Measurements from ENCODE around the gene WDFY4.

The WDFY4 gene

DNA sequence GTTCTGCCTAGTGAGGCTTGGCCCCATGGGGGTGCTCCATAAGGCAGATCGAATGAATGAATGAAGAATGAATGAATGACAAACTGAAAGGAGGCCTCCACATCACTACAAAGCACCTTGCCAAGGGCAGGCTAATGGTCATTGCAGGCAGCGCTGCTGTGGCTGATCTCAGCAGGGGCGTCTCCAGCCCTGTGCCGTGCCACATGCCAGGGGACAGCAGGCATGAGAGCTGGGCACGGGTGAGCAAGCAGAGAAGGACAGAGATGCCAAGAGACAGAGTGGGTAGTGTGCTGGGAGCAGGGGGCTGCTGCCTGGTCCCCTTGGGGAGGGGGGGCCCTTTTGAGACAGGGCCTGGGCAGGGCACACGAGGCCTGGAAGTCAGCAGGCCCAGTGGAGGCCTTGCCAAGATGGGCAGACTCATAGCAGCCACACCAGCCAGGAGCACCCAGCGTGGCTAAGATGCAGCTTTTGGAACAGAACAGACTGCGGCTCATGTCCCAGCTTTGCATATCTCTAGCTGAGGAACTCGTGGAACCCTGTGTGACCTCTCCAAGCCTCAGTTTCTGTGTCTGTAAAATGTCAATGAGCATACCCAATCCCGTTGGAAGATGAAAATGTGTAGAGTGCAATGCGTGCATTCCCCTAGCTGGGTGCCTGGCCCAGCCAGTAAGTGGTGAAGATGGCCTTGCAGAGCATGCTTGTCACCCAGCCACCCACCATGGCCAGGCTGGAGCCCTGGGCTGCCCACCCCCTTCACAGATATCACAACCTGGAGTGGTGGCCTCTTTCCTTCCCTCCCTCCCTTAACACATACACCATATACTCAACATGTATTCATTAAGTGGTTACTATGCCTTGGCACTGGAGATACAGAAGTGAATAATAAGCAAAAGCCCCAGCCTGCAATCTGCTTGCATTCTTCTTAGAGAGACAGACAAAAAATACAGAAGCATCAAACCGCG lies 316.0 kb downstream of the WDFY4 start:
- no peak for DNase-seq

DNA sequence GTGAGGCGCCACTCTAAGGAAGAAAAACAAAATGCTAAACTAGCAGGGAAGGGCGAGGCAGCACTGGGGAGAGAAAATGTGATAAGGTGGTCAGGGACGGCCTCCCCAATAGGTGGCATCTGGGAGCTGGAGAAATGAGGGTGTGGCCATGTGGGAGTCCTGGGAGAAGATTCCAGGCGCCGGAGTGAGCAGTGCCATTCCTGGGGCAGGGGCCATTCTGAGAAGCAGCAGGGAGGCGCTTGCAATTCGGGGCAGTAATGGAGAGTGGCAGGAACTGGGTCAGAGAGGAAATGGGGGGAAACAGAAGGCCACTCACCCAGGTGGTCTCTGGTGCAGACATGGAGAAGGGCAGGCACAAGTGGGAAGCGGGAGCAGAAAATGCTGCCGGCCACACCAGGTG lies 316.7 kb downstream of the WDFY4 start:
- DNase-seq, result no peak

DNA sequence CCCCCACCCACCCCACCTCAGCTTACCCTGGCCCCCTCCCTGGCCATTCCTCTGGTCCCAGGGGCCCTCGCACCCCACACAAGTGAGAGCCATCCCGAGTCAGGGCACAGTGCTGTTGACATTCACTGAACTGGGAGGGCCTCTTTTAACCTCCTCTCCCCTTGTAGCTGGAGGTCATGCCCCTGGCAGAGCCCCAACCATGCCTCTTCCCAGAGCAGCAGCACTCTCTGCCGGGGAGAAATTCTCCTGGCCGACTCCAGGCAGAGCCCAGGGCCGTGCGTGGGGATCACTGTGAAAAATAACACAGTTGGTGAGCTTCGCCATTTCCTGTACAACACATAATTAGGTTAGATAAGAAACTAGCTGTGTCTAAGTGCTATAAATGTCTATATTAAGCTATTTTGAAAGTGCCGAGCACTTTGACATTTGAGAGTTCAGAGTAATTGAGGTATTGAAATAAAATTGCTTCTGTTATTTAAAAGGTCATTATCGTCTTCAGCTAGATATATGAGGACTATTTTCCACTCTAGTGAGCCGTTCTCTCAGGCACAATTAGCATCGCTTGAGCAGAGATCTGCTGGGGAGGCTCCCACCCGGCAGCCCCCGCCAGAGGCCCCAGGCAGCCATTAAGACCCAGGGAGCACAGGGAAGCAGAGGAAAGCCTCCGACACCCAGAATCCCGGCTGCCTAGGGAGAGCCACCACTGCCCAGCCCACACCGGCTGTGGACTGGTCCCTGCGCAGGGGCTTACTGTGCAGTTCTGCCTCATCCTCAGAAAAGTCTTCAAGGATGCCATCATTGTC lies 317.4 kb downstream of the WDFY4 start:
- no peak for DNase-seq

DNA sequence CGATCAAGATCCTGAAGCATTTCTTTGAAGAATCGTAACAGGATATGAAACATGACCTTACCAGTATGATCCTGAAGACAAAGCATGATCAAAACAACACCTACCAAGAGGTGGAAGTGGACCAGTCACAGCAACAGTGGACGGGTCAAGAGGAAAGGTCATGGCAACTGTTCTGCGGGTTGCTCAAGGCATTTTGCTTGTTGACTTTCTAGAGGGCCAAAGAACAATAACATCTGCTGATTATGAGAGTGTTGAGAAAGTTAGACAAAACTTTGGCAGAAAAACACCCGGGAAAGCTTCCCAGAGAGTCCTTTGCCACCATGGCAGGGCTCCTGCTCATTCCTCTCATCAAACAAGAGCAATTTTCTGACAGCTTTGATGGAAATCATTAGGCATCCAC lies 320.6 kb downstream of the WDFY4 start:
- no peak for DNase-seq

DNA sequence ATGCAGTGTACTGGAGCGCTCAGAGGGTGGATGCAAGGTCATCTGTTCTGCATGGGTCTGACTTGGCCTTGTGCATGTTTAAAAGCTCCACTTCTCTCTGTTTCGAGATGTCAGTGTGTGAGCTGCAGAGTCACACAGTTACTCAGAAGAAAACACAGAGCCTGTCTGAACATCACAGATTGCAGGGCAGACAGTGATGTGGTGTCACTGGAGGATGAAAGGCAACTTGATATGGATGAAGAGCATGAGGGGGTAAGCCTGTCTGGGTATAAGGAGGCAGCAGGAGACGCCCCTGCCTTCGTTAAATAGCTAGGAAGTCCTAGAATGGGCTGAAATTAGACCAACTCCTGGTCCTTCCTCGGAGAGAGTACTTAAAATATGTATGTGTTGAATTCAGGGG lies 322.5 kb downstream of the WDFY4 start:
- DNase-seq, result no peak

DNA sequence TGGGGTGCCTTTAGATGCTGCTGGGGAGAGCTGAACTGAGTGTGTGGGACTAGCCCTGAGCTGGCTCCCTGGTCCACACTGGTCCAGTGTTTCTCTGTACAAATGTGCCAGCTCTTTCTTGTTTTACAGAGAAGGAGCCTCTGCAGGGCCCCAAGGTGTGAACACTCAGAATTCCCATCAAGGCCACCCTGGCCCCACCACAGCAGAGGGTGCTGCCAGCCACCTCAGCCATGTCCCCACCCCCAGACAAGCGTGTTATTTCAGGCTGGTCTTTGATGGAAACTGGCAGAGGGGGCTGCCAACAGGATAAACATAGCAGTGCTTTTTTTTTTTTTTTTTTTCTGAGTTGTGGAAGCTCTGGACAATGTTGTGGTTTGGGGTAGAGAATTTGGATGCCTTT lies 323.4 kb downstream of the WDFY4 start:
- DNase-seq, result no peak

DNA sequence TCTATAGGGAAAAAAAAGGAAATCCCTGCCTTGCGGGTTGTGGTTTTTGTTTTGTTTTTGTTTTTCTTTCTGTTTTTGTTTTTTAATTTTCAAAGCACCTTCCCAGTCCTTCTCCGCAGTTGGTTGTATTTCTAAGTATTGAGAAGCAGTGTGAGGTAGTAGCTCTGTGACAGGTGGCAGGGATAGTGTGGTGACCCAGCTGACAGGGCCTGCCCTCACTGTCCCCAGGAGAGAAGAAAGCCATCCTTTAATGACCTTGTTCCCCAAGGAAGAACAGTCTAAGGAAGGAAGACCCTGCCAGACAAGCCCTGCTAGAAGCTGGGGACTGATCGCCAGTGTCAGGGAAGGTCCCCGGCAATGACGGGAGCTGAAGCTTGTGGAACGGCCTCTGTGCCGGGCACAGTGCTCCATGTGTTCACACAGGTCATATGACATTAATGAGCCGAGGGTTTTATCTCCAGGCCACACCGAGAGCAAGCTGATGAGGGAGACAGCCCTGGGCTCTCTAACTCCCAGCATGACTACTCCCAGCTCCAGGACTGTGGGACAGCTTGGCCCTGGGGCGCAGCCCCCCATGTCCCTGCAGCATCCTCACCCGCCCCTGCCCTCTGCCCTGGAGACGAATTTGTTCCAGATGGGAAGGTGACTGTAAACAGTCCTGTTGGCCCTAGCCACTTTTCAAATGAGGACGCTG lies 324.0 kb downstream of the WDFY4 start:
- no peak for DNase-seq

DNA sequence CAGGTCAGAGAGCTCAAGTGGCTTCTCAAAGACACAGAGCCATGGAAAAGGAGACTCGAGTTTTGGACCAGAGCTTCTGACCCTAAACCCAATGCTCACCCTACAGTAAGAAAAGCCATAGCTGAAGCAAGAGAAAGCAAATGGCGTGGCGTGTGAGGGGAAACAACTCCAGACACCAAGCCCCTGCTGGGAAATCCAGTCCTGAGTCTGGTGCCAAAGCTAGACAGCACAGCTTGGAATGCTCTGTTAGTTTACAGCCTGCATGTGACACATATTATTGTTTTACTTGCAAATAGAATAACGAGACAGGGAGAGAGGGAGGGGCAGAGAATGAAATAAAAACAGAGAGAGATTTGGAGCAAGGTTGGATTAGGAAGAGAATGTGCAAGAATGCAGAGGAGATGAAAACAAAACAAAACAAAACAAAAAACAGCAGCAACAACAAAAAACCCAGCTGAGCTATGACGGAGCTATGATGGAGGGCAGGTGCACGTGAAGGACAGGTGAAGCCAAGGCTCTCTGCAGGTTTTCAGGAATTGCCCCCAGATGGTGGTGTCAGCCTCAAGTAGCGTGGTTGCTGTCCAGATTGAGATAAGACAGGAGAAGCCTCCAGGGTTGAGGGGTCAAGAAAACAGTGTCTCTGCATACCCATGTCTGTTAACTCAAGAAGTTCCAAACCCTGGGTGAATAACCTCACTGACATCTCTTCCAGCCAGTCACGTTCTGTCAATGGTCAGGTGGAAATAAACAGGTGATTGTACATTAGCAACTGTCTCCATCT lies 324.7 kb downstream of the WDFY4 start:
- no peak for DNase-seq

DNA sequence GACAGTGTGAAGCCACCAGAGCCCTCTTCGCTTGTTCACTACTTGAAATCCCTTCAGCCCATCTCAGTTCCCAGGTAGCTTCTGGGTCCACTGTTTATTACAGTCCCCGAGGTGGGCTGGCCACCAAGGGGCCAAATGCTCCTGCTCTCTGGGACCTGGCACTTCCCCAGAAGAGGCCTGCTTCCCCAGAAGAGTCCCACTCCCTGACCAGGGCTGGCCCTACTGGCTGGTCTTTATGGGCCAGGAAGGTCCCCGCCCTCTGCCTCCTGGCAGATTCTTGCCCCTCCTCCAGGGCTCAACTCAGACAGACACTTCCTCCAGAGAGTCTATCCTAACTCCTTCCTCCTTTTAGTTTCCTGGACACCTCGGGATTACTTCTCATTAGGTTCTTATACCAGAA lies 325.6 kb downstream of the WDFY4 start:
- no peak for DNase-seq

DNA sequence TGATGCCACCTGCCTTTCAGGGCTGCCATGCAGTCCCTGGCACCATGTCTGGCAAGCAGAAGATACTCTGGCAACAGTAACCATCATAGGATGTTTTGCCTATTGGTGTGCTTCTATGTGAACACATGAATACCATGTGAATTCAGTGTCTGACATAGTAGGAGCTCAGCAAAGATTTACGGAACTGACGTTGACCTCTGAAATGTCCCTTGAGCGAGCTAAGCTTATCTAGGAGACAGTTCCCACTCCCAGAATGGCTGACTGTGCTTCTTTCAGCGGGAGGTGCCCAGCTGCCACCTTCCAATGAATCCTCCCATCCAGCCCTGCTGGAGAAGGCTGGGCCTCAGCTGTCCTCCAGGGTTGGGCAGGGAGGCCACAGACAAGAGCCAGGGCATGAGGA lies 326.2 kb downstream of the WDFY4 start:
- no peak for DNase-seq

DNA sequence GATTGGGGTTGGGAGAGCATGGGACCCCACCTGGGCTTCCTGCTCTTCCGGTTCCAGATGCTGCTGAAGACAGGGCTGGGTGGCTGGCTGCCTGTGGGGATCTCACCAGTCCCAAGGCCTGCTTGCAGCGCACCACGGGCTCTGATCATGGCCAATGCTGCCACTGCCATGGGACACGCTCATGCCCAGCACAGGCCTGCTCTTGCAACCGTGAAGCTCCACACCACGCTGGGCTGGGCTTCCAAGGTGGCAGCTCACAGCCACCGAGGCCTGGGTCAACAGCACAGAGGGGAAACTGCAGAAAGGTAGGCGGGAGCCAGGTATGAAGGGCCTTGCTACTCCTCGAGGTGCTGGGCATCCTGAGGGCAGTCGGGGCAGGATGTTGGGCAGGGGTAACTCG lies 327.1 kb downstream of the WDFY4 start:
- DNase-seq, result no peak

DNA sequence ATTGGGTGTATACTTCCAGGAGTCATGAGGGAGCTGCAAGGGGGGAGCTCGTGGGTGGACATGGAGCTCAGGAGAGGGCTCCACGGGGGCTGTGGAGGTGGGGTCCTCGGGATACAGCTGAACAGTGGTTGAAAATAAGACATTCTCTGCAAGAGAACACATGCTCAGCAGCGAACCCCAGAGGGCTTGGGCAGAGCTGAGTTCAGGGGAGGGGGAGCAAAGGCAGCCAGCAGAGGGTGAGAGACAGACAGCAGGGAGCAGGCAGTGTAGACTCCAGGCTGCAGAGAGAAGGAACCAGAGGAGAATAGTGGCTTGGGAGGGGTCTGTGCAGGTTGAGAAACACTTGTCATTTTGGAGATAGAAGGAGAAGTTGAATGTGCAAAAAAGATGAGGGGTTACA lies 327.9 kb downstream of the WDFY4 start:
- DNase-seq, result no peak

DNA sequence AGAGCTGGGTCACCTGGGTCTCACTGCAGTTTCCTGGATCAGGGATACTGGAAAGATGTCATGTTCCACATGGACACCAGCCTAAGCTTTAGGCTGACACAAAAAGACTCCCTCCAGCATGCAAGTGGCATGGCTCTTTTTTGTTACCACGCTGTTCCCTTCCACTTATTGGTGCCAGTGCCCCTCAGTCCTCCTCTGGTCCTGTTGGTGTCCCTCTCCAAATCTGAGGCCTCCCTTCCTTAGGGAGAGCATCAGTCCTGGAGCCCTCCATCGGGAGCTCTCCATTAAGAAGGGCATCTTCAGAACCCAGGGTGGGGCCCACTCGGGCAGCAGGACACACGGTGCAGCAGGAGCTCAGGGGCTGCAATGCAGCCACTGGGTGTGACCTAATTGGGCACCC lies 331.0 kb downstream of the WDFY4 start:
- DNase-seq, result no peak

DNA sequence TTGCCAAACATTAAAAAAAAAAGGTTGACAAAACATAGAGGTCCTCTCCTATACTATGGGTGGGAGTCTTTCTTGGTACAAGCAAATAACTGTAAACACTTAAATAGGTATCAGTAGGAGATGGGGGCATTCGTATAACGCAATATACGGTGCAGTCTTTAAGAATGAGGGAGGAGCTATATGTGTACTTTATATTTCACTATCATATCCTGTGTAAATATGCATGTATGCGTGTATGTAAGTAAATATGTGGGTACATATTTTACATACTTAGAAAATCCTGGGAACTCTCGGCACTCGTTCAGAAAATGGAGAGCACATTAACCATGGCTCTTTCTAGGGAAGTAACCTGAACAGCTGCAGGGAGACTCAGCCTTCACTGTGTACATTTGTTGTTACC lies 337.0 kb downstream of the WDFY4 start:
- no peak for DNase-seq

DNA sequence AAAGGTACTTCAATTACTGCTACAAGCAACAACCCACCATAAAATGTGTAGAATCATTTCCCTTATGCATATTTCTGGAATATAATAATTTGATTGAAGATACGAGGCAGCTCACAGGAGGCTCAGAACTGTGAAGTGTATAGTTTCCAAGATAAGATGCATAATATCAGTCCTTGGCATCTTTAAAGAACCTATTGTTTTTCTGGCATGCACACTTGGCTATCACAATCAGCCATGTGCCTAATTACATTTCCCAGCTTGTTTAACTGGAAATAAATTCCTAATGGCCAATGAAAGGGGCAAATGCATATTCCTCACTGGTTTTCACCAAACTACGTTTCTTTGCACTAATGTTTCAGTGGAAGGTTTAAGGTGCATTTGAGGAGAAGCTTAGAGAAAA lies 338.4 kb downstream of the WDFY4 start:
- DNase-seq, result no peak

DNA sequence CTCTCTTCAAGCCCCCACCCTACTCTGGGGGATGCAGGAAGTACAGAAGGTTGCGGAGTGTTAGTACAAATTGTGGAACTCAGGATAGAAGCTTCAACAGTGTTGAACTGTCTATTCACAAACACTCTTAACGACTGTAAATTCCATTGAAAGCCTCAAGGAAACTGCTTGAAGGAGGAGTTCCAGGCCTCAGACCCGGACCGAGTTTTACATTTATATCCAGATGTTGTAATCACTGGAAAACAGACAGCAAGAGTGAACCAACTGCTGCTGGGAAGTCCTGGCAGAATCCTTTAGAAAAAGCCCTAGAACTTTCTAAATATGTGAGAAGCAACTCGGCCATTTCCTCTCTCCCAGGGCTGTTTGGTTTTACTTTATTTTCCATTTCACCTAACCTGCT lies 339.1 kb downstream of the WDFY4 start:
- no peak for DNase-seq

DNA sequence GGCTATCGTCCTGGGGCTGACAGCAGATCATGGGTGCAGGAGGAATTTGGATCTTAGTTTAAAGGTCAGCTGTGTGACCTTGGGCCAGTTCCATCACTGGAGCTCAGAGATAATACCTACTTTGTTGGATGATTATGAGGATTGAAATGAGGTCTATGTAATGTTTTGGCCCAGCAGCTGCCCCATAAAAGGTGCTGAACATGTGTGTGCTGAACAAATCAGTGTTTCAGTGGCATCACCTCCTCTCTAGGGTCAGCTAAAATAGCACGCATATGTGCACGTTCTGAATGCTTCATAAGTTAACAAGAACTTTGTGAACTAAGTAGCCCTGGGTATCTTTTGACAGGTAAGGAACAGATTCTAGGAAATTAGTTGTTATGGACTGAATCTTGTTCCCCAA lies 339.8 kb downstream of the WDFY4 start:
- no peak for DNase-seq

DNA sequence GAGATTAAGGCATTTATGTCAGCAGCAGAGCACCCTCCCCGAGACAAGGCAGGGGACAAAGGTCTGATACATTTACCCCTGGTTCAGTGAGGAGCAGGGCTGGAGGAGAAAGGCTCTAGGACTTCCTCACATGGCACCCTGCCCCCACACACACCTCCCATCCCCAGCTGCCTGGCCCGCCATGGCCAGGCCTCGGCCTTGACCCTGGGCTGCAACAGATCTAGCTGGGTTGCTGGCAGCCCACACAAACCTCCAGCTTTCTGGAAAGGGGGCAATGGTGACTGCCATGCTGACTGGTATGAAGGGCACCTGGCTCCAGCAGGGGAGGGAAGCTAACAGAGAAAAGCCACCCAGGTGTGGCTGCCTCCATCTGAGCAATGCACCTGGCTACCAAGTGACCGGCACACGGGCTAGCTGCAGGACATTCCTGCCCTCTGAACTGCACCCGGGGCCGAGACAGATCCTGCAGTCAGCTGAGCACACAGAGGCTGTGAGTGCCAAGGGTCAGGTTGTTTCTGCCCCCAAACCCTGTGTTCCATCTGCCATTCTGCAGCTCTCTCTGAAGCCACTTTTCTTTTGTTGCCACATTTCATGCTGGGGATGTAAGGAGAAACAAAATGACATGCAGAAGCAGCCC lies 340.8 kb downstream of the WDFY4 start:
- no peak for DNase-seq

DNA sequence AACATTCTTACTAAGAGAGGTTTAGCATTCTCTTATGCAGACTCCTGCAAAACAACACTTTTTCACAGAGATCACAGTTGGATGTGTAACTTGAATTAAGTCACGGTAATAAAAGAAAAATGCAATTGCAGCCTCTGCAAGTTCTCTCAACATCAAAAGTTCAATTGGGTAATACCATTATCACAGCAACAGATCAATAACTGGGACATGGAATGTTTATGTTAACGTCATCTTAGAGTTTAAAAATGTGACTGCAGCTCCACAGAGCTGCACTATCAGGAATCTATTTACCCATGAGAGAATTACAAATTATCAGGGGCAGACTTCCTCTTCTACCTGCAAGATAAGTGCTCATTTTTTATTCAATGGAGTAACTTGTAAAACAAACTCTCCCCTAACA lies 344.0 kb downstream of the WDFY4 start:
- DNase-seq, result no peak

DNA sequence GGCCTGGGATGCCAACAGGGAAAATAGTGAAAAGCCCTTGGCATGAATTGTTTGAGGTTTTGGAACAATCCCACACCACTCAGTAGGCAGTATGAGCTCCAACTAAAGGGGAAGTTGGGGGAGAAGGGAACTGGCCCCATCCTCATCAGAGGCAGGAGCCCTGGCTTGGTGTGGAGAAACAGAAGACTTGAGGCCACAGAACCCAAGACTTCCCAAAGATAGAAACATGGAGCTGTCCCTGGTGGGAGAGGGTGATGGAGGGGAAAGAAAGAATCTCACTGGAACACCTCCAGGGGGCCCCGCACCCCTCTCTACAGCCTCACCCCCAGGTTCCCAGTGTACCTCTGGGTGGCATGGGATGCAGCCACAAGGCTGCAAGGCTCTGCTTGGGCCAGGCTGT lies 345.0 kb downstream of the WDFY4 start:
- DNase-seq, result no peak
